Measurements from ENCODE around the gene SPTSSA. TPM values are rescaled to one million over a fixed set of nuclear protein-coding genes. Genes with fewer than 3 reads are reported as not detected.
"Not testable (repeated sequence)": the region's sequence is repeated elsewhere in the genome, so short reads cannot be mapped to it uniquely, and the experiment has no call there.

The SPTSSA gene
- total and polyA plus RNA-seq, 2 experiments from 2014 or later, result 27.5 to 36.4 TPM

DNA sequence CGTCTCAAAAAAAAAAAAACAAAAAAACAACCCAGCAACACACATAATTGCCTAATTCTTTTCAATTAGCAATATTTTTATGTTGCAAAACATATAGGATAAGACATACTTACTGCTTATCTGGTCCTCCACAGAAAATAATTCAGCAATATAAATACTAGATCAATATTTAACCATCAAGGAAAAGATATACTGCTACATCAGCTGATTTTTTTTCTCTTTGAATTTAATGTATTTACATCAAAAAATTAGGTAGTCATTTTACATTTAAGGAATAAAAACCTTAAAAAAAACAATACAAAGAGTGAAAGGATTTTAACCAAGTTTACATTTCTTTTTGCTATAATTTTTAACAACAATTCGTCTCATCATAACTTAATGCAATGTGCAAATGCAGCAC lies 28.1 kb downstream of the SPTSSA start:
- Mint-ChIP-seq H3K27me3 (ENCODE audit: insufficient read depth, low read depth, poor library complexity) (no peaks in the 10 kb centered on the region), H3K36me3 (ENCODE audit: low read depth) (0 out of 3 replicates have a peak, but pooled peaks cover 3% of the 10 kb centered on the region), H3K4me1 (peaks cover 10% of the 10 kb centered on the region), H3K9me3 (no peaks in the 10 kb centered on the region), H3K27ac (no peak overlapping the region), H3K4me3 (no peak overlapping the region)
- Histone ChIP-seq H3K27me3 (ENCODE audit: insufficient read depth) (no peaks in the 10 kb centered on the region), H4K20me1 (replicated peaks; ENCODE audit: insufficient read depth) (no peaks in the 10 kb centered on the region), H2AFZ (no peak overlapping the region), H3K27ac (ENCODE audit: low read depth) (no peak overlapping the region), H3K4me1 (ENCODE audit: insufficient read depth) (peaks cover 21% of the 10 kb centered on the region), H3K9me2 (ENCODE audit: insufficient read depth) (peaks cover 4% of the 10 kb centered on the region; the same call in 1 of the 2 replicates), H3K36me3 (ENCODE audit: insufficient read depth) (no peaks in the 10 kb centered on the region), H3K4me2 (no peak overlapping the region), H3K4me3 (no peak overlapping the region), H3F3A (replicated peaks; ENCODE audit: low read depth) (no peaks in the 10 kb centered on the region), H3K79me2 (replicated peaks; ENCODE audit: insufficient read depth) (peaks cover 29% of the 10 kb centered on the region)
- no peak for ATAC-seq
- TF ChIP-seq NANOG (IDR thresholded peaks at IDR 0.05; ENCODE audit: borderline replicate concordance) (no peak), ZNF331 (CRISPR knock-in tag; IDR thresholded peaks at IDR 0.05; ENCODE audit: low read depth) (no peak), EZH2 (IDR thresholded peaks at IDR 0.05; ENCODE audit: low read depth, unreplicated experiment) (no peak)
- TF ChIP-seq, protein P1, sequence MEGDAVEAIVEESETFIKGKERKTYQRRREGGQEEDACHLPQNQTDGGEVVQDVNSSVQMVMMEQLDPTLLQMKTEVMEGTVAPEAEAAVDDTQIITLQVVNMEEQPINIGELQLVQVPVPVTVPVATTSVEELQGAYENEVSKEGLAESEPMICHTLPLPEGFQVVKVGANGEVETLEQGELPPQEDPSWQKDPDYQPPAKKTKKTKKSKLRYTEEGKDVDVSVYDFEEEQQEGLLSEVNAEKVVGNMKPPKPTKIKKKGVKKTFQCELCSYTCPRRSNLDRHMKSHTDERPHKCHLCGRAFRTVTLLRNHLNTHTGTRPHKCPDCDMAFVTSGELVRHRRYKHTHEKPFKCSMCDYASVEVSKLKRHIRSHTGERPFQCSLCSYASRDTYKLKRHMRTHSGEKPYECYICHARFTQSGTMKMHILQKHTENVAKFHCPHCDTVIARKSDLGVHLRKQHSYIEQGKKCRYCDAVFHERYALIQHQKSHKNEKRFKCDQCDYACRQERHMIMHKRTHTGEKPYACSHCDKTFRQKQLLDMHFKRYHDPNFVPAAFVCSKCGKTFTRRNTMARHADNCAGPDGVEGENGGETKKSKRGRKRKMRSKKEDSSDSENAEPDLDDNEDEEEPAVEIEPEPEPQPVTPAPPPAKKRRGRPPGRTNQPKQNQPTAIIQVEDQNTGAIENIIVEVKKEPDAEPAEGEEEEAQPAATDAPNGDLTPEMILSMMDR (conservative IDR thresholded peaks at IDR 0.05; ENCODE audit: low read depth in 2 of 2), result no peak
- TF ChIP-seq, protein P2, sequence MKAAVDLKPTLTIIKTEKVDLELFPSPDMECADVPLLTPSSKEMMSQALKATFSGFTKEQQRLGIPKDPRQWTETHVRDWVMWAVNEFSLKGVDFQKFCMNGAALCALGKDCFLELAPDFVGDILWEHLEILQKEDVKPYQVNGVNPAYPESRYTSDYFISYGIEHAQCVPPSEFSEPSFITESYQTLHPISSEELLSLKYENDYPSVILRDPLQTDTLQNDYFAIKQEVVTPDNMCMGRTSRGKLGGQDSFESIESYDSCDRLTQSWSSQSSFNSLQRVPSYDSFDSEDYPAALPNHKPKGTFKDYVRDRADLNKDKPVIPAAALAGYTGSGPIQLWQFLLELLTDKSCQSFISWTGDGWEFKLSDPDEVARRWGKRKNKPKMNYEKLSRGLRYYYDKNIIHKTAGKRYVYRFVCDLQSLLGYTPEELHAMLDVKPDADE (IDR thresholded peaks at IDR 0.05), result no peak
- TF ChIP-seq, protein P3, sequence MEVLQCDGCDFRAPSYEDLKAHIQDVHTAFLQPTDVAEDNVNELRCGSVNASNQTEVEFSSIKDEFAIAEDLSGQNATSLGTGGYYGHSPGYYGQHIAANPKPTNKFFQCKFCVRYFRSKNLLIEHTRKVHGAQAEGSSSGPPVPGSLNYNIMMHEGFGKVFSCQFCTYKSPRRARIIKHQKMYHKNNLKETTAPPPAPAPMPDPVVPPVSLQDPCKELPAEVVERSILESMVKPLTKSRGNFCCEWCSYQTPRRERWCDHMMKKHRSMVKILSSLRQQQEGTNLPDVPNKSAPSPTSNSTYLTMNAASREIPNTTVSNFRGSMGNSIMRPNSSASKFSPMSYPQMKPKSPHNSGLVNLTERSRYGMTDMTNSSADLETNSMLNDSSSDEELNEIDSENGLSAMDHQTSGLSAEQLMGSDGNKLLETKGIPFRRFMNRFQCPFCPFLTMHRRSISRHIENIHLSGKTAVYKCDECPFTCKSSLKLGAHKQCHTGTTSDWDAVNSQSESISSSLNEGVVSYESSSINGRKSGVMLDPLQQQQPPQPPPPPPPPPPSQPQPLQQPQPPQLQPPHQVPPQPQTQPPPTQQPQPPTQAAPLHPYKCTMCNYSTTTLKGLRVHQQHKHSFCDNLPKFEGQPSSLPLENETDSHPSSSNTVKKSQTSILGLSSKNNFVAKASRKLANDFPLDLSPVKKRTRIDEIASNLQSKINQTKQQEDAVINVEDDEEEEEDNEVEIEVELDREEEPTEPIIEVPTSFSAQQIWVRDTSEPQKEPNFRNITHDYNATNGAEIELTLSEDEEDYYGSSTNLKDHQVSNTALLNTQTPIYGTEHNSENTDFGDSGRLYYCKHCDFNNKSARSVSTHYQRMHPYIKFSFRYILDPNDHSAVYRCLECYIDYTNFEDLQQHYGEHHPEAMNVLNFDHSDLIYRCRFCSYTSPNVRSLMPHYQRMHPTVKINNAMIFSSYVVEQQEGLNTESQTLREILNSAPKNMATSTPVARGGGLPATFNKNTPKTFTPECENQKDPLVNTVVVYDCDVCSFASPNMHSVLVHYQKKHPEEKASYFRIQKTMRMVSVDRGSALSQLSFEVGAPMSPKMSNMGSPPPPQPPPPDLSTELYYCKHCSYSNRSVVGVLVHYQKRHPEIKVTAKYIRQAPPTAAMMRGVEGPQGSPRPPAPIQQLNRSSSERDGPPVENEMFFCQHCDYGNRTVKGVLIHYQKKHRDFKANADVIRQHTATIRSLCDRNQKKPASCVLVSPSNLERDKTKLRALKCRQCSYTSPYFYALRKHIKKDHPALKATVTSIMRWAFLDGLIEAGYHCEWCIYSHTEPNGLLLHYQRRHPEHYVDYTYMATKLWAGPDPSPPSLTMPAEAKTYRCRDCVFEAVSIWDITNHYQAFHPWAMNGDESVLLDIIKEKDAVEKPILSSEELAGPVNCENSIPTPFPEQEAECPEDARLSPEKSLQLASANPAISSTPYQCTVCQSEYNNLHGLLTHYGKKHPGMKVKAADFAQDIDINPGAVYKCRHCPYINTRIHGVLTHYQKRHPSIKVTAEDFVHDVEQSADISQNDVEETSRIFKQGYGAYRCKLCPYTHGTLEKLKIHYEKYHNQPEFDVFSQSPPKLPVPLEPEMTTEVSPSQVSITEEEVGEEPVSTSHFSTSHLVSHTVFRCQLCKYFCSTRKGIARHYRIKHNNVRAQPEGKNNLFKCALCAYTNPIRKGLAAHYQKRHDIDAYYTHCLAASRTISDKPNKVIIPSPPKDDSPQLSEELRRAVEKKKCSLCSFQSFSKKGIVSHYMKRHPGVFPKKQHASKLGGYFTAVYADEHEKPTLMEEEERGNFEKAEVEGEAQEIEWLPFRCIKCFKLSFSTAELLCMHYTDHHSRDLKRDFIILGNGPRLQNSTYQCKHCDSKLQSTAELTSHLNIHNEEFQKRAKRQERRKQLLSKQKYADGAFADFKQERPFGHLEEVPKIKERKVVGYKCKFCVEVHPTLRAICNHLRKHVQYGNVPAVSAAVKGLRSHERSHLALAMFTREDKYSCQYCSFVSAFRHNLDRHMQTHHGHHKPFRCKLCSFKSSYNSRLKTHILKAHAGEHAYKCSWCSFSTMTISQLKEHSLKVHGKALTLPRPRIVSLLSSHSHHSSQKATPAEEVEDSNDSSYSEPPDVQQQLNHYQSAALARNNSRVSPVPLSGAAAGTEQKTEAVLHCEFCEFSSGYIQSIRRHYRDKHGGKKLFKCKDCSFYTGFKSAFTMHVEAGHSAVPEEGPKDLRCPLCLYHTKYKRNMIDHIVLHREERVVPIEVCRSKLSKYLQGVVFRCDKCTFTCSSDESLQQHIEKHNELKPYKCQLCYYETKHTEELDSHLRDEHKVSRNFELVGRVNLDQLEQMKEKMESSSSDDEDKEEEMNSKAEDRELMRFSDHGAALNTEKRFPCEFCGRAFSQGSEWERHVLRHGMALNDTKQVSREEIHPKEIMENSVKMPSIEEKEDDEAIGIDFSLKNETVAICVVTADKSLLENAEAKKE (CRISPR knock-in tag; IDR thresholded peaks at IDR 0.05), result no peak
- DNase-seq (ENCODE audit: low spot score), result no peak

DNA sequence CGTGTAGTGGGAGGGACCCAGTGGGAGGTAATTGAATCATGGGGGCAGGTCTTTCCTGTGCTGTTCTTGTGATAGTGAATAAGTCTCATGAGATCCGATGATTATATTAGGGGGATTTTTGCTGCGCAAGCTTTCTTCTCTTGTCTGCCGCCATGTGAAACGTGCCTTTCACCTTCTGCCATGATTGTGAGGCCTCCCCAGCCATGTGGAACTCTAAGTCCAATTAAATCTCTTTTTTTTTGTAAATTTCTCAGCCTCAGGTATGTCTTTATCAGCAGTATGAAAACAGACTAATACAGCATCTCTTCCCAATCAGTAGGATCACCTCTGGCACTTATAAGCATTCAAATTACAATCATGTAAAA lies 34.0 kb downstream of the SPTSSA start:
- H3K27ac Mint-ChIP-seq; H3K4me3 ChIP-seq; H2AFZ ChIP-seq; H4K20me1 ChIP-seq (replicated peaks; ENCODE audit: insufficient read depth); H3K4me1 ChIP-seq (ENCODE audit: insufficient read depth); H3K4me3 Mint-ChIP-seq; H3K36me3 Mint-ChIP-seq (ENCODE audit: low read depth); H3K4me2 ChIP-seq; H3K79me2 ChIP-seq (replicated peaks; ENCODE audit: insufficient read depth); H3K4me1 Mint-ChIP-seq; ATAC-seq; DNase-seq (ENCODE audit: low spot score); H3K9me2 ChIP-seq (ENCODE audit: insufficient read depth); H3K27me3 ChIP-seq (ENCODE audit: insufficient read depth); H3K9me3 Mint-ChIP-seq; H3K27me3 Mint-ChIP-seq (ENCODE audit: insufficient read depth, low read depth, poor library complexity); H3K36me3 ChIP-seq (ENCODE audit: insufficient read depth); H3K27ac ChIP-seq (ENCODE audit: low read depth); H3F3A ChIP-seq (replicated peaks; ENCODE audit: low read depth): not testable (repeated sequence)

All from GM23338 (cell line).